ENCODE data around the gene ST6GALNAC3. TPM values are rescaled to one million over a fixed set of nuclear protein-coding genes. Genes with fewer than 3 reads are reported as not detected.
"Not testable (repeated sequence)": the region's sequence is repeated elsewhere in the genome, so short reads cannot be mapped to it uniquely, and the experiment has no call there.

Gene ST6GALNAC3
- polyA plus RNA-seq, 1 donor from 2014 or later, result 0.99 TPM

DNA sequence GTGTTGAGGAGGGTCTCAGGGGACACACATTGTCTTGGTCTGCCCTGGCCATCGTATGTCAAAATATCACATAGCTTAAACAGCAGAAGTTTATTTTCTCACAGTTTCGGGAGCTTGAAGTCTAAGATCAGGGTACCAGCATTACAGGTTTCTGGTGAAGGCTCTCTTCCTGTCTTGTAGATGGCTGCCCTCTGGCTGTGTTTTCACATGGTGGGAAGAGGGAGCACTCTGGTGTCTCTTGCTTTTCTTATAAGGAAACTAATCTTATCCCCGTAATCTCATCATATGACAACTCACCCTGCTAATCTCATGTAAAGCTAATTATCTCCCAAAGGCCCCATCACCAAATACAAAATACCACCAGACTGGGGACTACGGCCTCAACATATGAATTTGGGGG, 545.8 kb downstream of the ST6GALNAC3 start:
- peaks cover 0 to 1% (median 0%) of the 10 kb centered on the region in 3 donors for H3K9me3 Mint-ChIP-seq
- no peaks in the 10 kb centered on the region for H3K36me3 Mint-ChIP-seq
- no peaks in the 10 kb centered on the region for H3K27me3 Mint-ChIP-seq
- no peaks in the 10 kb centered on the region for H3K4me1 Mint-ChIP-seq
- H3K4me3 Mint-ChIP-seq, result no peak overlapping the region
- peak overlapping the region in 1 of 3 donors; percentile 1 for H3K27ac Mint-ChIP-seq

GRCh38 chr1:76622774-76623528, 548.4 kb downstream of the ST6GALNAC3 start:
- H3K9me3 Mint-ChIP-seq, result peaks cover 0 to 4% (median 1%) of the 10 kb centered on the region in 3 donors
- H3K36me3 Mint-ChIP-seq, result peaks cover 5% of the 10 kb centered on the region
- no peaks in the 10 kb centered on the region for H3K27me3 Mint-ChIP-seq
- H3K4me1 Mint-ChIP-seq, result no peaks in the 10 kb centered on the region
- H3K4me3 Mint-ChIP-seq, result no peak overlapping the region
- no peak overlapping the region for H3K27ac Mint-ChIP-seq

GRCh38 chr1:76625886-76626678, 551.5 kb downstream of the ST6GALNAC3 start:
- Mint-ChIP-seq H3K27me3 (no peaks in the 10 kb centered on the region), H3K36me3 (peaks cover 5% of the 10 kb centered on the region), H3K4me3 (no peak overlapping the region), H3K4me1 (no peaks in the 10 kb centered on the region), H3K9me3 (peaks cover 0 to 10% (median 4%) of the 10 kb centered on the region in 3 donors), H3K27ac (no peak overlapping the region)

GRCh38 chr1:76627498-76627897, 553.0 kb downstream of the ST6GALNAC3 start:
- peaks cover 5% of the 10 kb centered on the region for H3K36me3 Mint-ChIP-seq
- no peaks in the 10 kb centered on the region for H3K4me1 Mint-ChIP-seq
- H3K9me3 Mint-ChIP-seq, result peaks cover 0 to 10% (median 4%) of the 10 kb centered on the region in 3 donors
- no peak overlapping the region for H3K27ac Mint-ChIP-seq
- no peak overlapping the region for H3K4me3 Mint-ChIP-seq
- no peaks in the 10 kb centered on the region for H3K27me3 Mint-ChIP-seq

DNA sequence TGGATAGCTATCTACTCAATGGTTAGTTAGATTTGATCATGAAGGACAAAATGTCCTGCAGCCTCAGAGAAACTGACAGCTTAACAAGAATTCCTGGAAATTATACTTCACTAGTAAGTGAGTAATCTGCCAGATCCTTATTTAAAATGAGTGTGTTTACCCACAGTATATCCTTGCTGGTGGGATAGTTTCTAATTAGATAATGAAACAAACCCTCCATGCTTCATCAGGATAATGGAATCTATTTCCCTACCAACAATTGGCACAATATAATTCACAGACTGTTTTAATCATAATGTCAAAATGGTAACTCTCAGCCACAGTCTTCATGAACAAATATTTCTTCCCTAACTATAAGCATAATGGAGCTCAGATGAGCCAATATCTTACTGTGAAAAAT, 553.4 kb downstream of the ST6GALNAC3 start:
- no peak overlapping the region for H3K4me3 Mint-ChIP-seq
- no peak overlapping the region for H3K27ac Mint-ChIP-seq
- H3K4me1 Mint-ChIP-seq, result no peaks in the 10 kb centered on the region
- peaks cover 5% of the 10 kb centered on the region for H3K36me3 Mint-ChIP-seq
- H3K9me3 Mint-ChIP-seq, result peaks cover 0 to 10% (median 3%) of the 10 kb centered on the region in 3 donors
- no peaks in the 10 kb centered on the region for H3K27me3 Mint-ChIP-seq

DNA sequence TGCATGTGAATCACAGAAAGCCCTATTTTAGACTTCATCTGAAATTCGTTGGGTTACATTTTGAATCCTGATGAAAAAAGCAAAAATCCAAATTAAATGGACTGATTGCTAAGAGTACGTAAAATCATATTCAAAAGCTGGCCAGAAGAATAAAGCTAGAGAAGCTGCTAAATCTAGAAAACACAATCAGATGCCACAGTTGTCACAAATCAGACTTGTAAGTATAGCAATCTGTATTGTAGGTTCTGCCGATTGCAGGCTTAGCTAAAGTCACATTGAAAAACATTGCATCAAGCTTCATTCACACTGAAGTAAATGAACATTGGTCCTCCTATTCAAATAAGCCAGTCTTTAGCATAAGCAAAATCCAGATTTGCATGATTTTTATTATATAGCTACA, 557.6 kb downstream of the ST6GALNAC3 start:
- no peak overlapping the region for H3K27ac Mint-ChIP-seq
- H3K36me3 Mint-ChIP-seq, result peaks cover 2% of the 10 kb centered on the region
- H3K9me3 Mint-ChIP-seq, result peaks cover 0 to 10% (median 3%) of the 10 kb centered on the region in 3 donors
- H3K27me3 Mint-ChIP-seq, result no peaks in the 10 kb centered on the region
- H3K4me1 Mint-ChIP-seq, result no peaks in the 10 kb centered on the region
- H3K4me3 Mint-ChIP-seq, result no peak overlapping the region

- H3K27ac Mint-ChIP-seq, result no peak overlapping the region
- H3K36me3 Mint-ChIP-seq, result no peaks in the 10 kb centered on the region
- H3K9me3 Mint-ChIP-seq, result no peaks in the 10 kb centered on the region
- peaks cover 0 to 1% (median 0%) of the 10 kb centered on the region in 3 donors for H3K4me1 Mint-ChIP-seq
- no peak overlapping the region for H3K4me3 Mint-ChIP-seq
- H3K27me3 Mint-ChIP-seq, result no peaks in the 10 kb centered on the region
Measured at GRCh38 chr1:76635784-76636183, 561.2 kb downstream of the ST6GALNAC3 start.

DNA sequence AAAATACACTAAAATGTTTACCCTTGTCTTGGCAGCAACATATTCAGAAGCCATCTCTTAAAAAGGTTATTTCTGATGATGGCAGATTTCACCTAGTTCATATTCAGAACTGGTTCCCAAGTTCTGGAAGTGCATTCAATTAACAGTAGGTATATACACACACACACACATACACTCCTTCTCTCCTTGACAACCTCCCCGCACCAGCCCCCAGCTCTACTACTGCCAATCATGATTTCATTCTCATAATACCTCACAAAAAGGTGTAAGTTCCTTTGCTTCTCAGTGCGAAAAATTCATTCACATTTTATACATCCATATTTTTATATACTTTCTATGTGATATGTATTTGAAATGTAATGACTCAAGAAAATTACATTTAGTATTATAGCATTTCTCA, 564.6 kb downstream of the ST6GALNAC3 start:
- peaks cover 0 to 1% (median 0%) of the 10 kb centered on the region in 3 donors for H3K4me1 Mint-ChIP-seq
- H3K4me3 Mint-ChIP-seq, result no peak overlapping the region
- H3K27ac Mint-ChIP-seq, result no peak overlapping the region
- H3K9me3 Mint-ChIP-seq, result peaks cover 0 to 6% (median 2%) of the 10 kb centered on the region in 3 donors
- no peaks in the 10 kb centered on the region for H3K27me3 Mint-ChIP-seq
- H3K36me3 Mint-ChIP-seq, result no peaks in the 10 kb centered on the region

DNA sequence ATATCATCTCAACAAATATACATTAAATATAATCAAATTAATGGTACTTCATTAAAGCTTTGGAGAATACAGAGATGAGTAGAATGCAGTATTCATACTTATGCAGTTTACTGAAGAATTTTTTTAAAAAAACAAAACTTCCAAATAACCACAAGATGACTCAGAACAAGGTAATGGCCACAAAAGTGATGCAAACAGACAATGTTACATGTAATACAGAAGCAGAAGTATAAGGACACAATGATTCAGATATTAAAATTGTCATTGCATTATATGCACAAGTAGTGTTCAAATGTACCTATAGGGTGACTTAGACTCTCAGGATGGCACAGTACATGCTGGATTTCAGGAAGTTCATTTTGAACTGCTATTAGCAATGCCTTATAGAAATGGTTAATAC, 565.5 kb downstream of the ST6GALNAC3 start:
- no peak overlapping the region for H3K27ac Mint-ChIP-seq
- no peak overlapping the region for H3K4me3 Mint-ChIP-seq
- H3K9me3 Mint-ChIP-seq, result peaks cover 0 to 6% (median 5%) of the 10 kb centered on the region in 3 donors
- peaks cover 0 to 1% (median 0%) of the 10 kb centered on the region in 3 donors for H3K4me1 Mint-ChIP-seq
- H3K36me3 Mint-ChIP-seq, result no peaks in the 10 kb centered on the region
- peaks cover 2% of the 10 kb centered on the region for H3K27me3 Mint-ChIP-seq

DNA sequence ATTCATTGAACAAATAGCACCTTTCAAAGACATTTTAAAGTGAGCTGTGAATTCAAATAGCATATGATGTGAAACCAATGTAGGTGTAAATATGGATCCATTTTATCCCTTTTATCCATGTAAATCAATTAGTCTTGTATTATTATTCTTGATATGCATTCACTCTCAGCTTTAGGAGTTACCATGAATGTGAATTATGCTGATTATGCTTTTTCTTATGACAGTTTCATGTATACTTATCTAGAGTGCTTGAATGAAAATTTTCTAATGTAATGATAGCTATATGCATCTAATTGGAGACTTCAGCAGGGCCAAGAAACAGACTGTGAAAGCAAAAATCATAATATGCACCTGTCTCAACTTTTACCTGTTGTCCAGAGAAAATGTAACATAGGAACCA, 566.2 kb downstream of the ST6GALNAC3 start:
- peaks cover 0 to 6% (median 5%) of the 10 kb centered on the region in 3 donors for H3K9me3 Mint-ChIP-seq
- H3K27me3 Mint-ChIP-seq, result peaks cover 2% of the 10 kb centered on the region
- H3K27ac Mint-ChIP-seq, result no peak overlapping the region
- peaks cover 0 to 1% (median 0%) of the 10 kb centered on the region in 3 donors for H3K4me1 Mint-ChIP-seq
- H3K36me3 Mint-ChIP-seq, result no peaks in the 10 kb centered on the region
- no peak overlapping the region for H3K4me3 Mint-ChIP-seq

GRCh38 chr1:76644139-76644538, 569.6 kb downstream of the ST6GALNAC3 start:
- Mint-ChIP-seq H3K4me3 (no peak overlapping the region), H3K36me3 (peaks cover 3% of the 10 kb centered on the region), H3K27ac (no peak overlapping the region), H3K27me3 (peaks cover 2% of the 10 kb centered on the region), H3K9me3 (peaks cover 5 to 8% (median 6%) of the 10 kb centered on the region in 3 donors), H3K4me1 (no peaks in the 10 kb centered on the region)

DNA sequence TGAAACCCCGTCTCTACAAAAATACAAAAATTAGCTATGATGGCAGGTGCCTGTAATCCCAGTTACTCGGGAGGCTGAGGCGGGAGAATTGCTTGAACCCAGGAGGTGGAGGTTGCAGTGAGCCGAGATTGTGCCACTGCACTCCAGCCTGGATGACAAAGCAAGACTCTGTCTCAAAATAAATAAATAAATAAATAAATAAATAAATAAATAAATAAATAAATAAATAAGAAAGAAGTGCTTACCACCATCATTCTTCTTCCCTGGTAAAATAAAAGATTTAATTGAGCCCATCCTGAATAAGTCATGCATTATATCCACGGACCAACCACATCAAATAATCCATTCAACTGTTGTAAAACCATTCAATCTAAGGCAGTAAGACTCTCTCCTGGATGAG, 578.3 kb downstream of the ST6GALNAC3 start:
- H3K36me3 Mint-ChIP-seq, H3K4me1 Mint-ChIP-seq, H3K27me3 Mint-ChIP-seq, H3K4me3 Mint-ChIP-seq, H3K27ac Mint-ChIP-seq: not testable (repeated sequence)
- peaks cover 2 to 20% (median 4%) of the 10 kb centered on the region in 3 donors for H3K9me3 Mint-ChIP-seq

GRCh38 chr1:76657623-76658022, 583.1 kb downstream of the ST6GALNAC3 start:
- H3K9me3 Mint-ChIP-seq, result peaks cover 2 to 16% (median 4%) of the 10 kb centered on the region in 3 donors
- no peaks in the 10 kb centered on the region for H3K27me3 Mint-ChIP-seq
- no peak overlapping the region for H3K27ac Mint-ChIP-seq
- no peaks in the 10 kb centered on the region for H3K4me1 Mint-ChIP-seq
- no peaks in the 10 kb centered on the region for H3K36me3 Mint-ChIP-seq
- H3K4me3 Mint-ChIP-seq, result no peak overlapping the region

GRCh38 chr1:76659171-76659940, 584.8 kb downstream of the ST6GALNAC3 start:
- Mint-ChIP-seq H3K27ac (no peak overlapping the region), H3K36me3 (no peaks in the 10 kb centered on the region), H3K4me3 (no peak overlapping the region), H3K27me3 (no peaks in the 10 kb centered on the region), H3K9me3 (peaks cover 0 to 19% (median 4%) of the 10 kb centered on the region in 3 donors), H3K4me1 (no peaks in the 10 kb centered on the region)

- Mint-ChIP-seq H3K9me3 (peaks cover 0 to 20% (median 4%) of the 10 kb centered on the region in 3 donors), H3K4me3 (no peak overlapping the region), H3K4me1 (no peaks in the 10 kb centered on the region), H3K27ac (no peak overlapping the region), H3K36me3 (no peaks in the 10 kb centered on the region), H3K27me3 (no peaks in the 10 kb centered on the region)
Measured at GRCh38 chr1:76661531-76661930, 587.0 kb downstream of the ST6GALNAC3 start.
